Cardiac muscle cell (in vitro differentiated cells and primary cell): Measurements from ENCODE around the gene UROC1. TPM values are rescaled to one million over a fixed set of nuclear protein-coding genes. Genes with fewer than 3 reads are reported as not detected.

Experiments used
- DNase-seq, 2 donors: peaks; one replicate each; pipeline versions ENCODE4 v3.0.0 to v3.0.0-alpha.2; 2010 to 2017; ENCODE audit warnings: low read depth in 1 of 2, low spot score in 1 of 2
- H3K27ac ChIP-seq: fragments of 200-600 bp; sonication (generic); 2 replicates; pipeline ENCODE4 v1.5.1; 2016
- H3K27me3 ChIP-seq: fragments of 200-600 bp; sonication (generic); 2 replicates; pipeline ENCODE4 v1.6.0; 2016; ENCODE audit warnings: control low read depth
- H3K36me3 ChIP-seq: fragments of 200-600 bp; sonication (generic); 2 replicates; pipeline ENCODE4 v1.5.1; 2016; ENCODE audit warnings: control low read depth
- H3K4me1 ChIP-seq: fragments of 200-600 bp; sonication (generic); 2 replicates; pipeline ENCODE4 v1.8.1; 2017; ENCODE audit warnings: low read depth, mild to moderate bottlenecking, mixed run types
- H3K4me3 ChIP-seq: fragments of 200-600 bp; sonication (generic); 2 replicates; pipeline ENCODE4 v1.5.1; 2016; ENCODE audit warnings: mild to moderate bottlenecking
- H3K9me3 ChIP-seq: fragments of 200-600 bp; sonication (generic); 2 replicates; pipeline ENCODE4 v1.5.1; 2017; ENCODE audit warnings: low read depth, mild to moderate bottlenecking, control low read depth
- CTCF ChIP-seq: IDR thresholded peaks from 2 replicates; pipeline ENCODE4 v1.5.1; 2012; ENCODE audit warnings: low read depth, mild to moderate bottlenecking, low read length
- polyA plus RNA-seq: library from polyadenylated mRNA; unstranded; fragments of >200 nt; fragmentation: Nextera tagmentation; extraction: Ambion mirVana; gene quantifications from 2 replicates; pipeline ENCODE4 v1.2.1, GENCODE V29; 2016
- total RNA-seq: library from RNA; depleted of rRNA; stranded (reverse); fragments of >200 nt; gene quantifications from 2 replicates; pipeline ENCODE4 v1.2.3, GENCODE V29; 2016

The UROC1 gene
- total and polyA plus RNA-seq, 2 experiments from 2014 or later: not detected

GRCh38 chr3:126438186-126438585 is 79.4 kb downstream of the UROC1 start:
- DNase-seq: no peak
- Histone ChIP-seq H3K9me3 (no peaks in the 10 kb centered on the region), H3K4me1 (no peaks in the 10 kb centered on the region), H3K27ac (no peak overlapping the region), H3K4me3 (no peak overlapping the region), H3K27me3 (no peaks in the 10 kb centered on the region), H3K36me3 (peaks cover 19% of the 10 kb centered on the region)
- no peak for TF ChIP-seq CTCF

GRCh38 chr3:126436826-126437717 is 80.5 kb downstream of the UROC1 start:
- Histone ChIP-seq H3K4me3 (no peak overlapping the region), H3K27me3 (no peaks in the 10 kb centered on the region), H3K9me3 (no peaks in the 10 kb centered on the region), H3K36me3 (peaks cover 19% of the 10 kb centered on the region), H3K4me1 (no peaks in the 10 kb centered on the region), H3K27ac (no peak overlapping the region)
- DNase-seq: no peak
- TF ChIP-seq CTCF: no peak

- Histone ChIP-seq H3K9me3 (no peaks in the 10 kb centered on the region), H3K36me3 (peaks cover 19% of the 10 kb centered on the region), H3K27me3 (no peaks in the 10 kb centered on the region), H3K4me1 (no peaks in the 10 kb centered on the region), H3K4me3 (no peak overlapping the region), H3K27ac (no peak overlapping the region)
- no peak for DNase-seq
- no peak for TF ChIP-seq CTCF
Observed at GRCh38 chr3:126435456-126436315, 81.9 kb downstream of the UROC1 start.

GRCh38 chr3:126434931-126435411 is 82.6 kb downstream of the UROC1 start:
- no peak for DNase-seq
- no peak overlapping the region for H3K27ac ChIP-seq
- no peaks in the 10 kb centered on the region for H3K9me3 ChIP-seq
- peaks cover 19% of the 10 kb centered on the region for H3K36me3 ChIP-seq
- TF ChIP-seq CTCF: no peak
- no peak overlapping the region for H3K4me3 ChIP-seq
- no peaks in the 10 kb centered on the region for H3K4me1 ChIP-seq
- H3K27me3 ChIP-seq: no peaks in the 10 kb centered on the region

- Histone ChIP-seq H3K27me3 (no peaks in the 10 kb centered on the region), H3K36me3 (peaks cover 16% of the 10 kb centered on the region), H3K9me3 (no peaks in the 10 kb centered on the region), H3K27ac (no peak overlapping the region), H3K4me3 (no peak overlapping the region), H3K4me1 (no peaks in the 10 kb centered on the region)
- TF ChIP-seq CTCF: no peak
- no peak for DNase-seq
Observed at GRCh38 chr3:126434264-126434590, 83.3 kb downstream of the UROC1 start.
